Dendritic cell treated with granulocyte-macrophage colony-stimulating factor and Interleukin-4, amounts not matched to agents 40 ng/mL and 50 ng/mL, for 4 days (primary cell): ENCODE data around the gene MIER2.

ENCODE experiments used
- H3K27ac Mint-ChIP-seq: one replicate; pipeline ENCODE4 v1.8.0; 2022; ENCODE audit warnings: mild to moderate bottlenecking, mixed read lengths
- H3K27me3 Mint-ChIP-seq: one replicate; pipeline ENCODE4 v1.8.0; 2022; ENCODE audit warnings: mild to moderate bottlenecking, mixed read lengths
- H3K36me3 Mint-ChIP-seq: one replicate; pipeline ENCODE4 v1.8.0; 2022; ENCODE audit warnings: low read depth, mixed read lengths
- H3K4me1 Mint-ChIP-seq: one replicate; pipeline ENCODE4 v1.8.0; 2022; ENCODE audit warnings: low read depth, mixed read lengths
- H3K4me3 Mint-ChIP-seq: one replicate; pipeline ENCODE4 v1.8.0; 2022; ENCODE audit warnings: mild to moderate bottlenecking, moderate library complexity, mixed read lengths
- H3K9me3 Mint-ChIP-seq: one replicate; pipeline ENCODE4 v1.8.0; 2022; ENCODE audit warnings: mixed read lengths
- intact Hi-C: fragments of 100-400 bp; cut with micrococcal nuclease; formaldehyde crosslinking; loops from one replicate; pipeline ENCODE4 v1.15.0; 2022

The MIER2 gene

GRCh38 chr19:325173-325936 lies 19.2 kb downstream of the MIER2 start:
- no peak overlapping the region for H3K27ac Mint-ChIP-seq
- H3K4me3 Mint-ChIP-seq, result no peak overlapping the region
- peaks cover 11% of the 10 kb centered on the region for H3K36me3 Mint-ChIP-seq
- peaks cover 21% of the 10 kb centered on the region for H3K9me3 Mint-ChIP-seq
- H3K27me3 Mint-ChIP-seq, result no peaks in the 10 kb centered on the region
- intact Hi-C loops, result no loop called here
- H3K4me1 Mint-ChIP-seq, result no peaks in the 10 kb centered on the region

- no peaks in the 10 kb centered on the region for H3K4me1 Mint-ChIP-seq
- H3K27me3 Mint-ChIP-seq, result no peaks in the 10 kb centered on the region
- peaks cover 20% of the 10 kb centered on the region for H3K9me3 Mint-ChIP-seq
- H3K36me3 Mint-ChIP-seq, result peaks cover 17% of the 10 kb centered on the region
- no peak overlapping the region for H3K27ac Mint-ChIP-seq
- no peak overlapping the region for H3K4me3 Mint-ChIP-seq
- intact Hi-C loops, result no loop called here
Measured at GRCh38 chr19:324716-325115, 19.9 kb downstream of the MIER2 start.

GRCh38 chr19:322616-323015 lies 22.0 kb downstream of the MIER2 start:
- intact Hi-C loops, result no loop called here
- no peaks in the 10 kb centered on the region for H3K9me3 Mint-ChIP-seq
- no peaks in the 10 kb centered on the region for H3K4me1 Mint-ChIP-seq
- no peak overlapping the region for H3K27ac Mint-ChIP-seq
- H3K36me3 Mint-ChIP-seq, result peaks cover 37% of the 10 kb centered on the region
- no peaks in the 10 kb centered on the region for H3K27me3 Mint-ChIP-seq
- H3K4me3 Mint-ChIP-seq, result no peak overlapping the region

DNA sequence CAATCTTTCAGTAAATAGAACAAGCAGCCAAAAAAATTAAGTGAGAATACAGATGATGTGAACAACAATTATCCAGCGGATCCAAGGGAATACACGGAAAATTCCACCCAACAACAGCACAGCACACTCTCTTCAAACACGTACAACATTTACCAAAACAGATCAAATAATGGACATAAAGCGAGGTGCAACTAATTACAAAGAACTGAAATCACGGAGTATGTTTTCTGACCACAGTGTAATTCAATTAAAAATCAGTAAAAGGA lies 26.2 kb downstream of the MIER2 start:
- Mint-ChIP-seq H3K9me3 (no peaks in the 10 kb centered on the region), H3K4me3 (no peak overlapping the region), H3K27ac (no peak overlapping the region), H3K27me3 (no peaks in the 10 kb centered on the region), H3K36me3 (peaks cover 79% of the 10 kb centered on the region), H3K4me1 (no peaks in the 10 kb centered on the region)
- intact Hi-C loops, result no loop called here

DNA sequence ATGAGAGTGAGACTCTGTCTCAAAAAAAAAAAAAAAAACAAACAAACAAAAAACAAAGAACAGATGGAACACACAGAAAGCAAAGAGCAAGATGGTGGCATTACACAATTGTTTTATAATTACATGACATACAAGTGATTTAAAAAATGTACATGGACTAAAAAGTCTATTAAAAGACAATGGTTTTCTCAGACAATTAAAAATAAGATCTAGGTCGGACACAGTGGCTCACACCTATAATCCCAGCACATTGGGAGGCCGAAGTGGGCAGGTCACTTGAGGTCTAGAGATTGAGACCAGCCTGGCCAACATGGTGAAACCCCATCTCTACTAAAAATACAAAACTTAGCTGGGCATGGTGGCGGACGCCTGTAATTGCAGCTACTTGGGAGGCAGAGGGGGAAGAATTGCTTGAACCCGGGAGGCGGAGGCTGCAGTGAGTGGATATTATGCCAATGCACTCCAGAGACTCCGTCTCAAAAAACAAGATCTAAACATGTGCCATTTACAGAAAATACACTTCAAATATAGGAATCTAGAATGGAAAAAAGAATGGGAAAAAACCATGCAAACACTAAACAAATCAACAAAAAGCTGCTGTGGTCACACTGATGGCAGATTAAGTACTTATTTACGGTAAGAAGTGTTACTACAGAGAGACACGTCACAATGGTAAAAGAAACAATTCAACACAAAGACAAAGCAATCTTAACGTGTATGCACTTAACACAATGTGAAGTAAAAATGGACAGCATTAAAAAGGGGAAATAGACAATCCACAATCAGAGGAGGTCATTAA lies 26.7 kb downstream of the MIER2 start:
- no peaks in the 10 kb centered on the region for H3K9me3 Mint-ChIP-seq
- H3K27me3 Mint-ChIP-seq, result no peaks in the 10 kb centered on the region
- H3K36me3 Mint-ChIP-seq, result peaks cover 83% of the 10 kb centered on the region
- no peak overlapping the region for H3K27ac Mint-ChIP-seq
- H3K4me1 Mint-ChIP-seq, result no peaks in the 10 kb centered on the region
- no peak overlapping the region for H3K4me3 Mint-ChIP-seq
- intact Hi-C loops, result no loop called here

DNA sequence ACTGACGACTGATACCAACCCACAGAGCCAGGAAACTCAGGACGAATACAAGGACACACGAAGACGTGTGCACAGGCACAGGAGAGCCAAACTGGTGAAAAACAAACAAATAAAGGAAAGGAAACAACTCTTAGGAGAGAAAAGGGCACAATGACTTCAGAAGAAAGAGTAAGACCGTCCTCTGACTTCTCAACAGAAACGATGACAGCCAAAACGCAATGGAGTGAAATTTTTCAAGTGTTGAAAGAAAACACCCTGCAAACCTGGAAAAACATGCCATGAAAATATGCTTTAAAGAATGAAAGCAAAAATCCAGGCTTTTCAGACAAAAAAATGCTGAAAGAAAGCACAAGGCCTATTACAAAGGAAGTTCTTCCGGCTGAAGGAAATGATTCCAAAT lies 28.8 kb downstream of the MIER2 start:
- Mint-ChIP-seq H3K9me3 (no peaks in the 10 kb centered on the region), H3K4me1 (no peaks in the 10 kb centered on the region), H3K4me3 (no peak overlapping the region), H3K27me3 (no peaks in the 10 kb centered on the region), H3K36me3 (peaks cover 91% of the 10 kb centered on the region), H3K27ac (no peak overlapping the region)
- intact Hi-C loops, result no loop called here

DNA sequence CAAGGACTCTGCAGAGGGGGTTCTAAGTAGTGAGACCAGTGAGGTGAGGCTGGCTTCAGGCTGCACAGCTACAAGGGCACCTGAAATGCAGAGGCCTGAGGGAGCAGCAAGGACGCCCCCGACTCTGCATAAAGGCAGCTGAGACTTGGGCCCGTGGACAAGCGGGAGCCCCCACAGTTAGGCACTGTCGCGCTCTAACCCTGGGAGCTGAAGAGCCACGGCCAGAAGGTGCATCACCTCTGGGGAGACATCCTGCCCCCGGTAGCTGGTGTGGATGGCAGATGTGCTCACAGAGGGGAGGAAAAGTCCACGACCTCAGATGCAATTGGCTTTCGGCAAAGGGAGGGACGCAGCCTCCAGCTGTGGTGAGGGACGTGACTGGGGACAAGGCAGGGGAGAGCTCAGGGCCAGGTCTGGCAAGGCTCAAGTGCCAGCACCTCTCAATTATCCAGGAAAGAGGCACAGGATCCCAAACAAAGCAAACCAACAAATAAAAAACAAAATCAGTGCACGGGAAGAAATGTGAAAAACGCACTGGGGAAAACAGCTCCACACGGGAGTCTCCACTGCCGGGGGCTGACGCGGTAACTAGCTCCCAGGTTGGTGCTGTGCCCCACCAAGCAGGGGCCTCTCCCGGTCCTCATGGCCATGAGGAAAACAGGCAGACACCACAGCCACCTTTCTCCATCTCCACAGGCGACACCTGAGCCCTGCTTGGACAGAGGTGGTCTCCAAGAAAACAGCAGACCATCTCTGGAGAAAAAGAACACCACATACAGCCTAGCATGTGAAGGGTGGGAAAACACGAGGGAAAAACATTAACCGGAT lies 30.4 kb downstream of the MIER2 start:
- H3K36me3 Mint-ChIP-seq, result peaks cover 88% of the 10 kb centered on the region
- H3K4me3 Mint-ChIP-seq, result no peak overlapping the region
- no peaks in the 10 kb centered on the region for H3K9me3 Mint-ChIP-seq
- H3K27ac Mint-ChIP-seq, result no peak overlapping the region
- intact Hi-C loops, result no loop called here
- H3K27me3 Mint-ChIP-seq, result no peaks in the 10 kb centered on the region
- no peaks in the 10 kb centered on the region for H3K4me1 Mint-ChIP-seq

- Mint-ChIP-seq H3K9me3 (no peaks in the 10 kb centered on the region), H3K4me1 (no peaks in the 10 kb centered on the region), H3K4me3 (no peak overlapping the region), H3K27me3 (no peaks in the 10 kb centered on the region), H3K27ac (no peak overlapping the region), H3K36me3 (peaks cover 90% of the 10 kb centered on the region)
- intact Hi-C loops, result no loop called here
Measured at GRCh38 chr19:313169-313987, 31.2 kb downstream of the MIER2 start.

DNA sequence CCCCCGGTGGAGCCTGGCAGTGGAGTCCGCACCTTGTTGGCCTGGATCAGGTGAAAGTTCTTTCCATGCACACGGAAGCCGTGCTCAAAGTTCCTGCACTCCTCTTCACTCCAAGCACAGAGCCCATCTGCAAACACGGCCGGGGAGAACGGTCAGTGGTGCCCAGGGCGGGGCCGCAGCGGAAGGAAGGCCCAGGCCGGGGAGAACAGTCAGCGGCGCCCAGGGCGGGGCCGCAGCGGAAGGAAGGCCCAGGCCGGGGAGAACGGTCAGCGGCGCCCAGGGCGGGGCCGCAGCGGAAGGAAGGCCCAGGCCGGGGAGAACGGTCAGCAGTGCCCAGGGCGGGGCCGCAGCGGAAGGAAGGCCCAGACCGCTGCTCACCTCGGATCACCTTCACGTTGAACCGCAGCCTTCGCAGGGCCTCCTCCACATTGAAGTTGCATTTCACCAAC lies 32.8 kb downstream of the MIER2 start:
- no peaks in the 10 kb centered on the region for H3K9me3 Mint-ChIP-seq

DNA sequence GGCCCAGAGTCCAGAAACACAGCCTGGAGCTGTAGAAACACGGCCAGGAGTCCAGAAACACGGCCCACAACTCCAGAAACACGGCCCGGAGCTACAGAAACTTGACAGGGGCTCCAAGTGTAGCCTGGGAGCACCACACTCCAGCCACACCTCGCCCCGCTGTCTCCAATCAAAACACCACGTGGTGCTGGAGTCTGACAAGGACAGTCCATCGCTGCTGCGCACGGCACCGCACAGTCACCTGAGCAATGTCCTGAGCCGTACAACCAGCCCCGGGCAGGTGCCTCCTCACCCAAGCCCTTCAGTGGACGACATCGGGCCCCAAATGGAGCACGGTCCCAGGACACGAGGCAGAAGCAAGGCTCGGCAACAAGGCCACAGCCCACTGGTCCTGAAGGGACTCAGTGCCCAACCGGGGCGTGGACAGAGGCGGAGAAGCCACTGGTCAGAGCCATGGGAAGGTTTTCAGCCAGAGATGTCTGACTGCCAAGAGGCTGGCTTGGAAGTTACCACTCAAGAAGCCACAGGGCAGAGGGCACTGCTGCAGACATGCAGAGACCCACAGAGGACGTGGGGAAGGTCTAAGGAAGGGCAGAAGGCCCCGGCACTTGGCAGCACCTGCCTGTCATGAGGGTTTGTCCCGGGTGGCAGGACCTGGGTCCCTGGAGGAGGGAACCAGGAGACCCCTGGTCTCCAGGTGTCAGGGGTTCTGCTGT lies 33.7 kb downstream of the MIER2 start:
- Mint-ChIP-seq H3K4me1 (no peaks in the 10 kb centered on the region), H3K27me3 (no peaks in the 10 kb centered on the region), H3K9me3 (no peaks in the 10 kb centered on the region), H3K27ac (no peak overlapping the region), H3K4me3 (peak overlapping the region; percentile 0), H3K36me3 (peaks cover 90% of the 10 kb centered on the region)
- intact Hi-C loops, result no loop called here

More for the DNA sequence above, 32.8 kb downstream of the MIER2 start:
- H3K4me3 Mint-ChIP-seq, result peak overlapping the region; percentile 18
- intact Hi-C loops, result no loop called here
- no peaks in the 10 kb centered on the region for H3K27me3 Mint-ChIP-seq
- H3K4me1 Mint-ChIP-seq, result no peaks in the 10 kb centered on the region
- H3K27ac Mint-ChIP-seq, result no peak overlapping the region
- H3K36me3 Mint-ChIP-seq, result peaks cover 90% of the 10 kb centered on the region

- no peaks in the 10 kb centered on the region for H3K27me3 Mint-ChIP-seq
- H3K9me3 Mint-ChIP-seq, result no peaks in the 10 kb centered on the region
- no peak overlapping the region for H3K4me3 Mint-ChIP-seq
- H3K4me1 Mint-ChIP-seq, result no peaks in the 10 kb centered on the region
- intact Hi-C loops, result no loop called here
- peaks cover 90% of the 10 kb centered on the region for H3K36me3 Mint-ChIP-seq
- H3K27ac Mint-ChIP-seq, result no peak overlapping the region
Measured at GRCh38 chr19:310141-310651, 34.4 kb downstream of the MIER2 start.

DNA sequence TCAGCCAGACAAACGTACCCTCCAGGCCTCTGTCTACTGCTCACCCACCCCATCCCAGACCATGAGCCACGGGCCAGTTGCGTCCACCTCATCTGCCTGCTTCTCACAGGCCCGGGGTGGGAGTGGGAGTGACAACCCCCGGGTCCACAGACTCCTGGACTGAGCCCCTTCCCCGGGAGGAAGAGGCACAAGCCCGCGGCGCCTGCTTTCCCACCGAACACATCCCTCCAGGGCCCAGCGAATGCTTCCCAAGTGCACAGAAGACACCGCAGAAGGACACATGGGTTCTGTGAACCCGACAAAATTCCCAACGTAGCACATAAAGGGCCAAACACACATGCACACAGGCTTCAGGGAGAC lies 35.4 kb downstream of the MIER2 start:
- intact Hi-C loops, result no loop called here
- no peaks in the 10 kb centered on the region for H3K27me3 Mint-ChIP-seq
- H3K4me1 Mint-ChIP-seq, result no peaks in the 10 kb centered on the region
- H3K27ac Mint-ChIP-seq, result no peak overlapping the region
- no peaks in the 10 kb centered on the region for H3K9me3 Mint-ChIP-seq
- peaks cover 89% of the 10 kb centered on the region for H3K36me3 Mint-ChIP-seq
- no peak overlapping the region for H3K4me3 Mint-ChIP-seq
